CD14-positive monocyte (primary cell): ENCODE data around the gene RAB14. TPM values are rescaled to one million over a fixed set of nuclear protein-coding genes. Genes with fewer than 3 reads are reported as not detected.

Experiments
- DNase-seq, 3 donors: peaks; one replicate each; pipeline ENCODE4 v3.0.0-alpha.2; 2011 to 2022
- H2AFZ ChIP-seq: 2 replicates; pipeline ENCODE4 v1.6.0; 2012; ENCODE audit warnings: mild to moderate bottlenecking, low read depth, low read length, inconsistent platforms; ENCODE audit not compliant: insufficient read depth, poor library complexity, severe bottlenecking
- H3K27ac ChIP-seq, 2 donors: 1 replicate in 1 of 2; 2 replicates in 1 of 2; pipeline ENCODE4 v1.5.1; 2012 to 2013; ENCODE audit warnings: low read length in 2 of 2, control low read depth in 1 of 2, inconsistent platforms in 1 of 2, low read depth in 1 of 2, mild to moderate bottlenecking in 1 of 2
- H3K27me3 ChIP-seq, 2 donors: one replicate each; pipeline versions ENCODE4 v1.6.0 to v1.6.1; 2011 to 2013; ENCODE audit warnings: low read length in 2 of 2; ENCODE audit not compliant: control insufficient read depth in 2 of 2, insufficient read depth in 2 of 2
- H3K36me3 ChIP-seq, 2 donors: replicated peaks in 1 of 2; 1 replicate in 1 of 2; 2 replicates in 1 of 2; pipeline versions ENCODE4 v1.5.1 to v1.6.1; 2012 to 2013; ENCODE audit warnings: low read length in 2 of 2, control low read depth in 1 of 2, inconsistent platforms in 1 of 2, mild to moderate bottlenecking in 1 of 2; ENCODE audit not compliant: insufficient read depth in 2 of 2, control insufficient read depth in 1 of 2
- H3K4me1 ChIP-seq, 2 donors: 1 replicate in 1 of 2; 2 replicates in 1 of 2; pipeline versions ENCODE4 v1.5.1 to v1.6.1; 2012 to 2013; ENCODE audit warnings: low read length in 2 of 2, control low read depth in 1 of 2, inconsistent platforms in 1 of 2, mild to moderate bottlenecking in 1 of 2, moderate library complexity in 1 of 2; ENCODE audit not compliant: insufficient read depth in 2 of 2, control insufficient read depth in 1 of 2
- H3K4me2 ChIP-seq: replicated peaks from 2 replicates; pipeline ENCODE3; 2012; ENCODE audit warnings: low read length, moderate library complexity, mild to moderate bottlenecking; ENCODE audit not compliant: poor library complexity, severe bottlenecking; ENCODE audit errors: extremely low read depth
- H3K4me3 ChIP-seq, 3 experiments: fragments of 200-600 bp in 1 of 3; sonication (generic) in 1 of 3; replicated peaks in 1 of 3; 1 replicate in 2 of 3; 2 replicates in 1 of 3; pipeline ENCODE4 v1.5.1; 2011 to 2013; ENCODE audit warnings: low read length in 3 of 3, mild to moderate bottlenecking in 3 of 3, control low read depth in 2 of 3, low read depth in 2 of 3, inconsistent platforms in 1 of 3, moderate library complexity in 1 of 3
- H3K79me2 ChIP-seq: 2 replicates; pipeline ENCODE4 v1.6.0; 2012; ENCODE audit warnings: mild to moderate bottlenecking, control low read depth, inconsistent platforms, low read length, moderate library complexity; ENCODE audit not compliant: insufficient read depth
- H3K9ac ChIP-seq: 2 replicates; pipeline ENCODE4 v1.6.0; 2017; ENCODE audit warnings: low read length, mild to moderate bottlenecking; ENCODE audit not compliant: insufficient read depth, poor library complexity, severe bottlenecking
- H3K9me3 ChIP-seq, 2 donors: replicated peaks in 1 of 2; 1 replicate in 1 of 2; 2 replicates in 1 of 2; pipeline versions ENCODE4 v1.5.1 to v1.6.1; 2012 to 2013; ENCODE audit warnings: low read length in 2 of 2, control low read depth in 1 of 2; ENCODE audit not compliant: control insufficient read depth in 1 of 2, insufficient read depth in 1 of 2
- H4K20me1 ChIP-seq: 2 replicates; pipeline ENCODE4 v1.6.0; 2012; ENCODE audit warnings: mild to moderate bottlenecking, low read length, control low read depth, moderate library complexity; ENCODE audit not compliant: insufficient read depth
- H3K27ac Mint-ChIP-seq, 7 donors: one replicate each; pipeline ENCODE4 v1.8.0; 2020; ENCODE audit warnings: mild to moderate bottlenecking in 7 of 7, mixed read lengths in 7 of 7, moderate library complexity in 6 of 7, inconsistent platforms in 2 of 7
- H3K27me3 Mint-ChIP-seq, 3 donors: one replicate each; pipeline ENCODE4 v1.8.0; 2021 to 2022; ENCODE audit warnings: low read depth in 3 of 3, mild to moderate bottlenecking in 3 of 3, mixed read lengths in 3 of 3, moderate library complexity in 3 of 3, inconsistent platforms in 1 of 3
- H3K36me3 Mint-ChIP-seq, 2 donors: one replicate each; pipeline ENCODE4 v1.8.0; 2020; ENCODE audit warnings: mixed read lengths in 2 of 2, inconsistent platforms in 1 of 2, mild to moderate bottlenecking in 1 of 2
- H3K4me1 Mint-ChIP-seq: one replicate; pipeline ENCODE4 v1.8.0; 2020; ENCODE audit warnings: mild to moderate bottlenecking, mixed read lengths
- H3K4me3 Mint-ChIP-seq, 2 donors: one replicate each; pipeline ENCODE4 v1.8.0; 2020; ENCODE audit warnings: mild to moderate bottlenecking in 2 of 2, mixed read lengths in 2 of 2, moderate library complexity in 1 of 2
- H3K9me3 Mint-ChIP-seq, 7 donors: one replicate each; pipeline ENCODE4 v1.8.0; 2020 to 2022; ENCODE audit warnings: mixed read lengths in 7 of 7, mild to moderate bottlenecking in 6 of 7, moderate library complexity in 6 of 7, inconsistent platforms in 2 of 7
- CTCF ChIP-seq: fragments of 200-600 bp; IDR thresholded peaks from one replicate; pipeline ENCODE4 v1.8.0; 2022; ENCODE audit warnings: antibody characterized with exemption, mild to moderate bottlenecking
- WGBS: methylation state at CpG from one replicate; pipeline ENCODE4 v1.1.5; 2013; ENCODE audit warnings: missing lambda C conversion rate; ENCODE audit not compliant: insufficient coverage; 5-methylcytosine and 5-hydroxymethylcytosine counted together
- intact Hi-C, 2 donors: fragments of 100-400 bp; cut with micrococcal nuclease; formaldehyde crosslinking; loops; one replicate each; pipeline versions ENCODE4 v1.15.0 to v1.15.1; 2023
- polyA plus RNA-seq, 3 donors: library from polyadenylated mRNA; depleted of rRNA in 1 of 3; unstranded in 2 of 3; stranded (reverse) in 1 of 3; fragments of 300-500 nt in 2 of 3; fragments of >200 nt in 1 of 3; fragmentation: Illumina TruSeq in 2 of 3; gene quantifications; 1 replicate in 2 of 3; 2 replicates in 1 of 3; pipeline ENCODE4 v1.2.3, GENCODE V29; 2012 to 2021

Gene RAB14
- polyA plus RNA-seq, 3 donors: 23.1 to 60.0 (median 44.4) TPM

GRCh38 chr9:121230256-121230655, 28.6 kb upstream of the RAB14 start:
- no peak overlapping the region for H2AFZ ChIP-seq
- intact Hi-C loops: loop anchor here in 1 of 2 donors (5.0 kb wide), 1 partner anchor 37 kb away; the partner anchor contains the start of gene GSN
- no peaks in the 10 kb centered on the region for H4K20me1 ChIP-seq
- H3K27me3 ChIP-seq: no peaks in the 10 kb centered on the region
- TF ChIP-seq CTCF: no peak
- no peak overlapping the region for H3K4me2 ChIP-seq
- Mint-ChIP-seq H3K9me3 (no peaks in the 10 kb centered on the region), H3K4me1 (peaks cover 43% of the 10 kb centered on the region), H3K4me3 (no peak overlapping the region), H3K27me3 (peaks cover 0 to 4% (median 2%) of the 10 kb centered on the region in 3 donors), H3K27ac (no peak overlapping the region), H3K36me3 (peaks cover 2 to 3% of the 10 kb centered on the region in 2 donors)
- H3K79me2 ChIP-seq: no peaks in the 10 kb centered on the region
- no peak for DNase-seq
- no peak overlapping the region for H3K9ac ChIP-seq
- H3K36me3 ChIP-seq: no peaks in the 10 kb centered on the region
- H3K4me1 ChIP-seq: peaks cover 36 to 55% of the 10 kb centered on the region in 2 donors
- H3K4me3 ChIP-seq: no peak overlapping the region
- H3K27ac ChIP-seq: no peak overlapping the region
- H3K9me3 ChIP-seq: no peaks in the 10 kb centered on the region
- no CpG with 5 or more reads among the region's 5 CpGs for WGBS

GRCh38 chr9:121227862-121228261, 26.2 kb upstream of the RAB14 start:
- H3K27ac Mint-ChIP-seq: peak overlapping the region in 2 of 7 donors; percentile 10 to 63
- H3K27me3 Mint-ChIP-seq: peaks cover 0 to 4% (median 2%) of the 10 kb centered on the region in 3 donors
- H3K4me3 Mint-ChIP-seq: peak overlapping the region in 1 of 2 donors; percentile 74
- H3K36me3 ChIP-seq: no peaks in the 10 kb centered on the region
- H3K27ac ChIP-seq: no peak overlapping the region
- H3K36me3 Mint-ChIP-seq: peaks cover 2 to 3% of the 10 kb centered on the region in 2 donors
- no peaks in the 10 kb centered on the region for H3K9me3 Mint-ChIP-seq
- H3K4me1 ChIP-seq: peaks cover 17 to 32% of the 10 kb centered on the region in 2 donors
- intact Hi-C loops: no loop called here
- no peaks in the 10 kb centered on the region for H3K9me3 ChIP-seq
- DNase-seq: no peak
- H3K27me3 ChIP-seq: no peaks in the 10 kb centered on the region
- no peaks in the 10 kb centered on the region for H4K20me1 ChIP-seq
- H3K79me2 ChIP-seq: no peaks in the 10 kb centered on the region
- H3K9ac ChIP-seq: no peak overlapping the region
- H3K4me3 ChIP-seq: no peak overlapping the region
- no peak for TF ChIP-seq CTCF
- peak overlapping the region; percentile 71 for H2AFZ ChIP-seq
- WGBS: 80% methylated on average over 1 of the region's 4 CpGs
- H3K4me1 Mint-ChIP-seq: peaks cover 25% of the 10 kb centered on the region
- H3K4me2 ChIP-seq: peak overlapping the region; percentile 42
